IPS-18a (cell line): ENCODE results near the gene EML4.
"Not testable (repeated sequence)": the region's sequence is repeated elsewhere in the genome, so short reads cannot be mapped to it uniquely, and the experiment has no call there.

ENCODE experiments used
- H3K27ac ChIP-seq: one replicate; pipeline ENCODE4 v1.5.1; 2013; ENCODE audit warnings: low read length
- H3K27me3 ChIP-seq: one replicate; pipeline ENCODE4 v1.6.1; 2013; ENCODE audit warnings: mild to moderate bottlenecking, low read length; ENCODE audit not compliant: control insufficient read depth, insufficient read depth
- H3K36me3 ChIP-seq: one replicate; pipeline ENCODE4 v1.6.1; 2013; ENCODE audit warnings: low read depth, low read length; ENCODE audit not compliant: control insufficient read depth
- H3K4me1 ChIP-seq: one replicate; pipeline ENCODE4 v1.6.1; 2013; ENCODE audit warnings: low read depth, low read length; ENCODE audit not compliant: control insufficient read depth
- H3K4me3 ChIP-seq: one replicate; pipeline ENCODE4 v1.5.1; 2013; ENCODE audit warnings: low read length
- H3K9ac ChIP-seq: one replicate; pipeline ENCODE4 v1.6.1; 2013; ENCODE audit warnings: mild to moderate bottlenecking, low read length, moderate library complexity
- H3K9me3 ChIP-seq: one replicate; pipeline ENCODE4 v1.6.1; 2013; ENCODE audit warnings: low read depth, low read length; ENCODE audit not compliant: control insufficient read depth

The EML4 gene

DNA sequence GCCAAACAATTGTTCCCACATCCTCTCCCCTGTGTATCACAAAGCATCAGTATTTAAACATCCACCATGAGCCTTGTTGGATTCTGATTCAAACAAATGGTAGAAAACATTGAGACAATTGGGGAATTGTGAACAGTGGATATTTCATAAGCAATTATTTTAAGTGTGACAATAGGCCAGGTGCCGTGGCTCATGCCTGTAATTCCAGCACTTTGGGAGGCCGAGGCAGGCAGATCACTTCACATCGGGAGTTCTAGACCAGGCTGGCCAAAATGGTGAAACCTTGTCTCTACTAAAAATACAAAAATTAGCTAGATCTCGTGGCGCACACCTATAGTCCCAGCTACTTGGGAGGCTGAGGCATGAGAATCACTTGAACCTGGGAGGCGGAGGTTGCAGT is 165.7 kb downstream of the EML4 start:
- H3K27me3 ChIP-seq, H3K4me3 ChIP-seq, H3K4me1 ChIP-seq, H3K9me3 ChIP-seq, H3K27ac ChIP-seq, H3K9ac ChIP-seq: not testable (repeated sequence)
- peaks cover 40% of the 10 kb centered on the region for H3K36me3 ChIP-seq

DNA sequence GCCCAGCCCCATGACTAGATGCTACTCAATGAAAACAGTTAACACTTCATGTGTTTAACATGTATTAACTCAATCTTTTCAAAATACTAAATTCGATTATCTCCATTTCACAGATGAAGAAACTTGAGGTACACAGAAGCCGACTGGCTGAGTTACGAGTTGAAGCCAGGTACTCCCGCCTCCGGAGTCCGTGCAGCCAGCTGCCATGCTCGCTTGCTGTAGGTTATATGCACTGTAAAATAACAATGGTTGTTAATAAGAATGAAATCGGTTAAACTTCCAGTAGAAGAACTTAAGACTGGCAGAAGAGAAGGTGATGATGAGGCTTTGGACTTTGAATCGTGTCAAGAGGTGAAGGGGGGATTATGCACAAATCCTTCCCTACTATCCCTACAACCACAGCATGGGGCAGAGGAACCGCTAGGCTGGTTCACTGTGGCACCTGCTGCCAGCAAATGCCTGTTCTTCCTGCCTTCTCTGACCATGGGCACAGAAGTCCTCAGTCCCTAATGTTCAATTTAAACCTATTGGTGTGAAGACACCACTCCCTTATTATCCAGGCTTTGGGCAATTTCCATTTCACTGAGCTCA is 166.5 kb downstream of the EML4 start:
- Histone ChIP-seq H3K9ac (no peak overlapping the region), H3K4me3 (no peak overlapping the region), H3K36me3 (peaks cover 33% of the 10 kb centered on the region), H3K4me1 (no peaks in the 10 kb centered on the region), H3K9me3 (no peaks in the 10 kb centered on the region), H3K27me3 (no peaks in the 10 kb centered on the region), H3K27ac (no peak overlapping the region)

DNA sequence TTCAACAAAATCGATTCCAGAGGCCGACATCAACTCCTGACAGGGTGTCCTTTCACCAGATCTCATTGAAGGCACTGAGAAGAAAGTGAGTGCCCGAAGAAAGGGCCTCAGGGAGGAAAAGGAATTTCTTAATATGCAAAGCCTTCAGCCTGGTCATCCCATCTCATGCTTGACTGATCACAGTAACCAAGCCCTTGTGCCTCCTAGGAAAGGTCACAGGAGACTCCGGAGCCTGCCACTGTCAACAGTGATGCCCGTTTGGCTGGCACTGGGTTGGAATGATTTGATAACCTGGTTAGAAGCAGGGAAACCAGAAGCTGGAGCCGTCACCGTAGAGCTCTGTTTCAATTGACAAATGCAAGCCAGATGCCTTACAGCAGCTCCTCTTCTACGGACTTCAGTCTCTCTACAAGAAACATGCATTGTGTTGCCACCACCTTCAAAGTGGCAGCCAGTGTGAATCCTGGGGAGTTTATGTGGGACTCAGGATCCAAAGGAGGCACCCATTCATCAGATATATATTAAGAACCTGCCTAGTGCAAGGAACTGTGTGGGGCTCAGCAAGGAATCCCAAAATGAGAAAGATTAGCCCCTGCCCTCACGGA is 167.3 kb downstream of the EML4 start:
- H3K9ac ChIP-seq = no peak overlapping the region
- no peaks in the 10 kb centered on the region for H3K4me1 ChIP-seq
- H3K27ac ChIP-seq = no peak overlapping the region
- no peak overlapping the region for H3K4me3 ChIP-seq
- no peaks in the 10 kb centered on the region for H3K27me3 ChIP-seq
- H3K9me3 ChIP-seq = no peaks in the 10 kb centered on the region
- peaks cover 24% of the 10 kb centered on the region for H3K36me3 ChIP-seq

DNA sequence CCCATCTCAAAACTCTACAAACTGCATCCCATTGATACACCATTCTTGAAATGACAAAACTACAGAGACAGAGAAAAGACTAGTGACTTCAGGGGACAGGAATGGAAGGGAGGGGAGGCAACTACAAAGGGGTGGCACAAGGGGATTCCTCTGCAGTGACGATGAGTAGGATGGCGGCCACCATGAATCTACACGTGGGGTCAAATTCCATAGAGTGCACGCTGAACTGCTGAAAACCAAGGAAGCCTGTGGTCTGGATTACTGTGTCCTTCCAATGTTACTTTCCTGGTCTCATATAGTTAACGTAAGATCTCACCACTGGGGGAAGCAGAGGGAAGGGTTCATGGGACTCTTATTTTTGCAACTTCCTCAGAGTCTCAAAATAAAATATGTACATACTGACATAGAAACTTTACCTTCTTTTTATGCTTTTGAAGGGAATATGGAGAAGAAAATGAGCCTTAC is 168.2 kb downstream of the EML4 start:
- H3K27me3 ChIP-seq = no peaks in the 10 kb centered on the region
- H3K36me3 ChIP-seq = peaks cover 15% of the 10 kb centered on the region
- H3K4me1 ChIP-seq = no peaks in the 10 kb centered on the region
- H3K4me3 ChIP-seq = no peak overlapping the region
- H3K27ac ChIP-seq = no peak overlapping the region
- no peaks in the 10 kb centered on the region for H3K9me3 ChIP-seq
- no peak overlapping the region for H3K9ac ChIP-seq

DNA sequence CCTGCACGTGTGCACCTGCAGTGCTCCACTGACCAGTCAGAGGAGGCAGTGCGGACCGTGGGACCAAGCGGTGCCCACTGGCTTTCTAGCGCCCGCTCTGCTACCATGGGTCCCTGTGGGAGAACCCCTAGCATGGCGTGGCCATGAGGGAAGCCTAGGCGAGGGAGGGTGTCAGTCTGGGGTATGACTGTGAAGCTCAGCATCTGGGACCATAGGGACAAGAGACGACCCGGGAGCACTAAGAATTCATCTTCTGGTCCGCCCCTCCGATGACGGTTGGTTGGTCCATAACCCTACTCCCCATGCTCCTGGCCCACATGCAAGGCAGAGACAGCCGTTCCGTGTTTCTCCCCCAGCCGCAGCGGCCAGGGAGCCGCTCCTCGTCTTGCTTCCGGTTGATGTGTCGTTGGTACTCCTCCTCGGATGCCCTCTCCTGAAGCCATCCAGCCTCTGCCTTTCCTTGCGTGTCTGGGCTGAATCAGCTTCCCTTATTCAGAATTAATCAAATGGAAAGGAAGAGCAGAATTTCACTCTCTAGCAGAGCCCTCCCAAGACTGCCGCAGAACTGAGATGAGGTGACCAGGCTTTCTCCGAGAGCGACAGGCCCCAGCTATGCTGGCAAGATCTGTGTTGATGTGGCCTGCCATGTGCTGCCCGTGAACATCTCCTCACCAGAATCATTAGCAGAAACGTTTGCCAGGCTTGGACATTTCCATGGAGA is 168.9 kb downstream of the EML4 start:
- Histone ChIP-seq H3K9ac (no peak overlapping the region), H3K27me3 (no peaks in the 10 kb centered on the region), H3K4me3 (no peak overlapping the region), H3K4me1 (no peaks in the 10 kb centered on the region), H3K36me3 (peaks cover 10% of the 10 kb centered on the region), H3K9me3 (no peaks in the 10 kb centered on the region), H3K27ac (no peak overlapping the region)

DNA sequence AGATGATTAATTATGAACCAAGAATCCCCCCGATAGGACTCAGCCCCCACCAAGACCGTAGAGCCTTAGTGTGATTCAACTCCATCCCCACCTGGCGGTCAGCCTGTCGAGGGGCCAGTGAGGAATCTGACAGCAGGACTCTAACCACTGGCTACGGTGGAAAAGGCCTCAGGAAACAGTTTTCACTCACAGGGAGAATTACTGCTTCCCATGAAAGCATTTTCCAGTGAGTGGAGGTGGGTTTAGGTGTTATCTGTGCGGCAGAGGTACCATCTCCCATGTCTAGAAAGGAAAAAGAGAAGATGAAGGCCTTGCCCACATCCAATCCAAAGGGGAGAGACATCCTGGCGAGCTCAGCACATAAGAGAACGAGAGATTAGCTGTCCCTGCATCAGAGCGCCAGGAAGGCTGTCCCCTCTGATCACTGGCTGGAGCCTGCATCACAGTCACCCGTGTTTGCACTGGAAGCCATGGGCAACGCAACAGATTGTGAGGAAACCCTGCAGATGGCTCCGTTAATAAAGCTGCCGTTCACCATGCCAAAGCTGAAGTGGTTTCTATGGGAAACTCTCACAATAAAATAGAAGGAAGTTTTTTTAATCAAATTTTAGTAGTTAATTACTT is 169.5 kb downstream of the EML4 start:
- H3K27me3 ChIP-seq = no peaks in the 10 kb centered on the region
- no peak overlapping the region for H3K4me3 ChIP-seq
- no peaks in the 10 kb centered on the region for H3K9me3 ChIP-seq
- peaks cover 4% of the 10 kb centered on the region for H3K36me3 ChIP-seq
- no peak overlapping the region for H3K9ac ChIP-seq
- H3K4me1 ChIP-seq = no peaks in the 10 kb centered on the region
- H3K27ac ChIP-seq = no peak overlapping the region

DNA sequence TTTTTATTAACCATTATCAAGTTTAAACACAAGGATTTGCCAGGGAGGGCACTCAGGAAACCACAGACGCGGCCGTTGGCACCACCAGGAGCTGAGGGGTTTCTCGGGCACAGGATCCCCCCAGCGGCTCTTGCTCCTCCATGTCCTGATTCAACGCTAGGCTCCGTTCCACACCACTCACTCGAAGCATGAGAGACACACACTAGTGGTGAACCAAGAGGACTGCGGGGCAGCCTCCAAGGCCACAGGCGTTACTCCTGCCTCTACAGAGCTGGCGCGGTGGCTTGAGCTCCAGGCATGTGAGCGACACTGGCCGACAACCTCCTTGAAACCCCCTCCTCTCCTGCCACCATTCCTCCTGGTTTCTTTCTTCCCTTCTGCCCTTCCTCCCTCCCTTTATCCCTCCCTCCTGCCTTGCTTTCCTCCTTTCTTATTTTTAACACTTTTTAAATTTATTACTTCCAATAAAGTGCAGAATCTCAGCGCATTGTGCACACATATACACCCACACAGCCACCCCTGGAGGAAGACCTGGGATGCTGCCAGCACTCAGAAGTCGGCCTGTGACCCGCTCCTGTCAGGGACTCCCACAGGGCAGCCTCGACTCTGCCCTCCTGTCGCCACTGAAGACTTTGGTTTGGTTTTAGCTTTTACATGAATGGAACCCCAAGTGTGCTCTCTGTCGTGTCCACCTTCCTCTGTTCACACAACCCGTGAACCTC is 170.2 kb downstream of the EML4 start:
- no peaks in the 10 kb centered on the region for H3K27me3 ChIP-seq
- H3K9ac ChIP-seq = no peak overlapping the region
- no peaks in the 10 kb centered on the region for H3K36me3 ChIP-seq
- H3K4me3 ChIP-seq = no peak overlapping the region
- H3K4me1 ChIP-seq = no peaks in the 10 kb centered on the region
- no peaks in the 10 kb centered on the region for H3K9me3 ChIP-seq
- no peak overlapping the region for H3K27ac ChIP-seq

DNA sequence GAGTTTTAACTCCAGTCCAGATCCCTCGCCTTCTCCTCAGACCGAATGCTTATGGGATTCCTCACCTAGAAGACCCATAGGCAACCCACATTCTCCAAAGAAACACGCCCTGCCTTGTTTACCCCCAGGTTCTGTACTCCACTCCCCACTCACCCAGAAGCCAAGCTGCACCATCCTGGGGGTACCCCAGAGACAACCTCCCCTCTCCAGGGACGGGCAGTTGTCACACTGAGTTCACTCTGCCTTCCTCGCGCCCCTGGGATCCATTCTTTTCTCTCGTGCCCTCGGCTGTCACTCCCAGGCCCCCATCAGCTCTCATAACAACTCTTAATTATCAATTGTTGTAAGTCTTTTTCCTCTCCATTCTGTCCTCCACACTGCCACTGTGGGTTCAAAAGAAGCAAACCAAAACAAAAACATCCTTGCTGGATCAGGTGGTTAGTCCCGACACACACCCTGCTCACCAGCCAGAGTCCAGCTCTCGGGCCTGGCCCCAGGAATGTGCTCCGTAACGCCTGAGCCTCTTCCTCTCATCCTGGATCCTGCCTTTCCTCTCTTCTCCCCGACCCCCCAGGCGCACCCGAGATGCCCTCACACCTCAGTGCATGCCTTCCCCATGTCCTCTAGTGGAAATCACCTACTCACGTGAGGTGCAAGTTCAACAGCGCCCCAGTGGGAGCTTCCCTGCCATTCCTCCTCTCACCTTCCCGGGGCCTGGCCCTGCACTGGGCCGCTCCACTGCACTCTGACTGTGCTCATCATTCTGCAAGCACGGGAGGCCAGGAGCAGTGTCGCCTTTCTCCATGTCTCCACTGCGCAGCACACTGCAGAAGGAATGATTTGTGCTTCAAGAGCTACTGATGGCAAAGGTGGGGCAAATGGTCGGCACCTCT is 171.1 kb downstream of the EML4 start:
- no peaks in the 10 kb centered on the region for H3K36me3 ChIP-seq
- H3K4me1 ChIP-seq = no peaks in the 10 kb centered on the region
- no peak overlapping the region for H3K4me3 ChIP-seq
- H3K9me3 ChIP-seq = no peaks in the 10 kb centered on the region
- H3K9ac ChIP-seq = no peak overlapping the region
- no peak overlapping the region for H3K27ac ChIP-seq
- H3K27me3 ChIP-seq = no peaks in the 10 kb centered on the region

DNA sequence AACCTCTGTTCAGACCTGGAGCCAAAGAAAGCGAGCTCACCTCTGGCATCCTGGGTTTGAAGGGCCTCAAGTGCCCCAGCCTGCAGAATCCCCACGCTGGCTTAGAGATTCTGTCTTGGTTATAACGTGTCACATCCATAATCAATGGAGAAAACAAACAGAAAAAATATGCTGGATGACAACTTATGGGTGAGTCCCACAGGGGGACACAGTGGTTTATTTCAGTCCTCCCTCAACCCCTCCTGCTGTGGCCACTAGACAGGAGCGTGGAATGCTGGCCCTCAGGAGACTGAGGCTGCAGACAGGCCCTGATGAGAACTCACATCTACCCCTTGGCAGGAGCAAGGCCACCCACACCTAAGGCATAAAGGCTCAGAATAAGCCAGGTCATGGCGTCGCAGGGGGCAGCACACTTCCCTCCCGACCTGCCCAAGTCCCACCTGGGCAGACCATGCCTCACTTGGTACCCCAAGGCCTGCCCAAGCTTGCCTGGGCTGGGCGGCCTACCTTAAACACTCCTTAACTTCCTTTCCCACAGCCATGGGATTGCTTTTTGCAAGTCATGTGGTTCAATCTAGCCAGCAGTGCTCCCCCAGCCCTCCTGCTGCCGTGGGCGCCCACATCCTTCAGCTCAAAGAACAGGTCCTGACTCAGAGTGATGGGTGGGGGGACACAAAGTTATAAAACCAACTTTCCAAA is 171.9 kb downstream of the EML4 start:
- H3K4me1 ChIP-seq = no peaks in the 10 kb centered on the region
- H3K9ac ChIP-seq = no peak overlapping the region
- no peaks in the 10 kb centered on the region for H3K9me3 ChIP-seq
- H3K36me3 ChIP-seq = peaks cover 6% of the 10 kb centered on the region
- H3K4me3 ChIP-seq = no peak overlapping the region
- H3K27ac ChIP-seq = no peak overlapping the region
- no peaks in the 10 kb centered on the region for H3K27me3 ChIP-seq

DNA sequence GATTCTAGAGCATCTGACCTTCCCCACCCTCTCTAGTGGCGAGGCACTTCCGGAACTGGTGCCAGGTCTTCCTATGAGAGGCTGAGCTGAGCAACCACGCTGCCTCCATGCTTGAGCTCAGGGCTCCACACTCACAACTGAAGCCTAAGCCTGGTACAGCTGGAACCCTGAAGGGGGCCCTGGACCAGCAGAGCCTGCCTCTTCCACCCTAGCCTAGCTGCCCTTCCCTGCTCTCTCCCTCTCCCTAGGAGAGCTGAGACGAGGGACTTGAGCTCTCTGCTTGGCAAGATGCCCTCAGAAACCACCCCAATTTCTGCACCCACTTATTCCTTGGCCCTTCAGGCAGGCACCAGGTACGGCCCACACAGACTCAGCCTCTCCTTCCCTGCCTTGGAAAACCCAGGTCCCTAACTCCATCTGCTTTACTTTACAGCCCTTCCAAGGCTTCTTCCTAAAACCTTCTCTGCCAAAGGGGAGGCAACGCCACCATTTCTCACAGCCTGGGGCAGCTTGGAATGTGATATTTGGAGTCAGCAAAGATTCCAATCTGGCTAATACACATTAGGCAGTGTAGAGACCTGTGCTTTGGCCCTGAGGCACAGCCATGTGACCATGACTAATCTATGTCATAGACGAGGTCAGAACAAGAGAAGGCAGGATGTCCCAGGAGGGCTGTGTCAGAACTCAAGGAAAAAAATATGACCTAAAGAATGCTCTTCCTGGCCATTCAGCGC is 173.1 kb downstream of the EML4 start:
- Histone ChIP-seq H3K27me3 (no peaks in the 10 kb centered on the region), H3K36me3 (peaks cover 6% of the 10 kb centered on the region), H3K9ac (no peak overlapping the region), H3K4me3 (no peak overlapping the region), H3K4me1 (no peaks in the 10 kb centered on the region), H3K27ac (no peak overlapping the region), H3K9me3 (no peaks in the 10 kb centered on the region)
